HFFc6 (cell line): Measurements from ENCODE around the gene STIL. TPM values are rescaled to one million over a fixed set of nuclear protein-coding genes. Genes with fewer than 3 reads are reported as not detected.

Experiments used
- DNase-seq: peaks from one replicate; pipeline ENCODE4 v3.0.0-alpha.2; 2018
- H3K27ac Mint-ChIP-seq: 2 replicates; pipeline ENCODE4 v1.8.0; 2020; ENCODE audit warnings: mild to moderate bottlenecking, mixed read lengths
- H3K27me3 Mint-ChIP-seq: 2 replicates; pipeline ENCODE4 v1.8.0; 2021; ENCODE audit warnings: mild to moderate bottlenecking, moderate library complexity, mixed read lengths; ENCODE audit not compliant: insufficient read depth
- H3K36me3 Mint-ChIP-seq: 2 replicates; pipeline ENCODE4 v1.8.0; 2021; ENCODE audit warnings: low read depth, mixed read lengths
- H3K4me1 Mint-ChIP-seq: 2 replicates; pipeline ENCODE4 v1.8.0; 2020; ENCODE audit warnings: low read depth, mixed read lengths
- H3K4me3 Mint-ChIP-seq: 2 replicates; pipeline ENCODE4 v1.8.0; 2020; ENCODE audit warnings: mild to moderate bottlenecking, moderate library complexity, mixed read lengths
- H3K9me3 Mint-ChIP-seq: 2 replicates; pipeline ENCODE4 v1.8.0; 2020; ENCODE audit warnings: mild to moderate bottlenecking, mixed read lengths
- CTCF ChIP-seq: fragments of 200-600 bp; sonication (generic); IDR thresholded peaks from 2 replicates; pipeline ENCODE4 v1.5.0; 2021; ENCODE audit warnings: antibody characterized with exemption, mild to moderate bottlenecking
- total RNA-seq, 6 experiments: library from RNA; stranded (reverse); fragmentation: NEBNext Ultra II Directional; extraction: Animal tissue kit (Norgen Biotek cat#: 25700); gene quantifications; 2 replicates in 1 of 6; 3 replicates in 5 of 6; pipeline ENCODE4 v1.2.3, GENCODE V29; 2021

Gene STIL
- total RNA-seq, 6 experiments from 2014 or later, result 7.9 to 16.0 (median 13.6) TPM

GRCh38 chr1:47241114-47242113, 72.5 kb downstream of the STIL start:
- H3K9me3 Mint-ChIP-seq, result no peaks in the 10 kb centered on the region
- no peak overlapping the region for H3K4me3 Mint-ChIP-seq
- H3K27ac Mint-ChIP-seq, result no peak overlapping the region
- H3K4me1 Mint-ChIP-seq, result peaks cover 6% of the 10 kb centered on the region; the same call in 1 of the 2 replicates
- DNase-seq, result no peak
- no peaks in the 10 kb centered on the region for H3K36me3 Mint-ChIP-seq
- H3K27me3 Mint-ChIP-seq, result peaks cover 12% of the 10 kb centered on the region
- TF ChIP-seq CTCF, result no peak

GRCh38 chr1:47238935-47239592, 74.9 kb downstream of the STIL start:
- H3K4me3 Mint-ChIP-seq, result no peak overlapping the region
- H3K36me3 Mint-ChIP-seq, result no peaks in the 10 kb centered on the region
- no peak for DNase-seq
- no peak overlapping the region for H3K27ac Mint-ChIP-seq
- peaks cover 6% of the 10 kb centered on the region; the same call in 1 of the 2 replicates for H3K4me1 Mint-ChIP-seq
- TF ChIP-seq CTCF, result no peak
- H3K27me3 Mint-ChIP-seq, result peaks cover 22% of the 10 kb centered on the region
- no peaks in the 10 kb centered on the region for H3K9me3 Mint-ChIP-seq

GRCh38 chr1:47235806-47236205, 78.1 kb downstream of the STIL start:
- no peak for DNase-seq
- Mint-ChIP-seq H3K4me3 (no peak overlapping the region), H3K9me3 (peaks cover 7% of the 10 kb centered on the region; the same call in 1 of the 2 replicates), H3K27me3 (peaks cover 44% of the 10 kb centered on the region), H3K4me1 (peaks cover 11% of the 10 kb centered on the region), H3K27ac (no peak overlapping the region), H3K36me3 (peaks cover 5% of the 10 kb centered on the region; the same call in 1 of the 2 replicates)
- TF ChIP-seq CTCF, result no peak

GRCh38 chr1:47235241-47235681, 78.7 kb downstream of the STIL start:
- no peak overlapping the region for H3K4me3 Mint-ChIP-seq
- peaks cover 5% of the 10 kb centered on the region; the same call in 1 of the 2 replicates for H3K36me3 Mint-ChIP-seq
- no peak overlapping the region for H3K27ac Mint-ChIP-seq
- H3K9me3 Mint-ChIP-seq, result peaks cover 7% of the 10 kb centered on the region; the same call in 1 of the 2 replicates
- peaks cover 50% of the 10 kb centered on the region for H3K27me3 Mint-ChIP-seq
- peaks cover 11% of the 10 kb centered on the region for H3K4me1 Mint-ChIP-seq
- DNase-seq, result no peak
- no peak for TF ChIP-seq CTCF

GRCh38 chr1:47233186-47233585, 80.8 kb downstream of the STIL start:
- no peak for TF ChIP-seq CTCF
- peaks cover 5% of the 10 kb centered on the region; the same call in 1 of the 2 replicates for H3K36me3 Mint-ChIP-seq
- DNase-seq, result no peak
- H3K4me3 Mint-ChIP-seq, result no peak overlapping the region
- H3K27ac Mint-ChIP-seq, result no peak overlapping the region
- peaks cover 6% of the 10 kb centered on the region for H3K4me1 Mint-ChIP-seq
- peaks cover 7% of the 10 kb centered on the region; the same call in 1 of the 2 replicates for H3K9me3 Mint-ChIP-seq
- H3K27me3 Mint-ChIP-seq, result peaks cover 64% of the 10 kb centered on the region
